DOHH2 (cell line): Measurements from ENCODE around the gene PPP6R3.
"Not testable (repeated sequence)": the region's sequence is repeated elsewhere in the genome, so short reads cannot be mapped to it uniquely, and the experiment has no call there.

Source experiments
- EZH2phosphoT487 ChIP-seq: fragments of 200-600 bp; sonication (generic); IDR thresholded peaks from 2 replicates; pipeline ENCODE4 v1.6.1; 2017; ENCODE audit warnings: borderline replicate concordance, mild to moderate bottlenecking, antibody characterized with exemption, low read length, moderate library complexity, mixed read lengths
- TF ChIP-seq, protein P1 (sequence below): fragments of 200-600 bp; sonication (generic); IDR thresholded peaks from one replicate; pipeline ENCODE4 v1.5.1; 2014; ENCODE audit warnings: antibody characterized with exemption, mild to moderate bottlenecking, low read depth, low read length; ENCODE audit not compliant: poor library complexity, severe bottlenecking

DNA sequence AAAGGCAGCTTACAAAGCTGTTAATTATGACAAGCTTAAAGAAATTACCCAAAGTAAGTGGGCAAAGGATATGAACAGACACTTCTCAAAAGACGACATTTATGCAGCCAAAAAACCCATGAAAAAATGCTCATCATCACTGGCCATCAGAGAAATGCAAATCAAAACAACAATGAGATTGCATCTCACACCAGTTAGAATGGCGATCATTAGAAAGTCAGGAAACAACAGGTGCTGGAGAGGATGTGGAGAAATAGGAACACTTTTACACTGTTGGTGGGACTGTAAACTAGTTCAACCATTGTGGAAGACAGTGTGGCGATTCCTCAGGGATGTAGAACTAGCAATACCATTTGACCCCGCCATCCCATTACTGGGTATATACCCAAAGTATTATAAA lies 164.5 kb downstream of the PPP6R3 start:
- TF ChIP-seq, protein P1, sequence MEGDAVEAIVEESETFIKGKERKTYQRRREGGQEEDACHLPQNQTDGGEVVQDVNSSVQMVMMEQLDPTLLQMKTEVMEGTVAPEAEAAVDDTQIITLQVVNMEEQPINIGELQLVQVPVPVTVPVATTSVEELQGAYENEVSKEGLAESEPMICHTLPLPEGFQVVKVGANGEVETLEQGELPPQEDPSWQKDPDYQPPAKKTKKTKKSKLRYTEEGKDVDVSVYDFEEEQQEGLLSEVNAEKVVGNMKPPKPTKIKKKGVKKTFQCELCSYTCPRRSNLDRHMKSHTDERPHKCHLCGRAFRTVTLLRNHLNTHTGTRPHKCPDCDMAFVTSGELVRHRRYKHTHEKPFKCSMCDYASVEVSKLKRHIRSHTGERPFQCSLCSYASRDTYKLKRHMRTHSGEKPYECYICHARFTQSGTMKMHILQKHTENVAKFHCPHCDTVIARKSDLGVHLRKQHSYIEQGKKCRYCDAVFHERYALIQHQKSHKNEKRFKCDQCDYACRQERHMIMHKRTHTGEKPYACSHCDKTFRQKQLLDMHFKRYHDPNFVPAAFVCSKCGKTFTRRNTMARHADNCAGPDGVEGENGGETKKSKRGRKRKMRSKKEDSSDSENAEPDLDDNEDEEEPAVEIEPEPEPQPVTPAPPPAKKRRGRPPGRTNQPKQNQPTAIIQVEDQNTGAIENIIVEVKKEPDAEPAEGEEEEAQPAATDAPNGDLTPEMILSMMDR: not testable (repeated sequence)
- TF ChIP-seq EZH2phosphoT487: not testable (repeated sequence)
